AG09309 (cell line): ENCODE measurements around the gene ZNF787.
A peak's percentile ranks its signal among the peaks of the same experiment; 100 is the strongest.

Source experiments
- DNase-seq: peaks from one replicate; pipeline ENCODE4 v3.0.0-alpha.2; 2010; ENCODE audit warnings: low read depth
- H3K4me3 ChIP-seq: 2 replicates; pipeline ENCODE4 v1.5.1; 2011; ENCODE audit warnings: mild to moderate bottlenecking, low read depth, low read length, moderate library complexity; ENCODE audit not compliant: control insufficient read depth
- CTCF ChIP-seq: IDR thresholded peaks from 2 replicates; pipeline ENCODE4 v1.5.1; 2011; ENCODE audit warnings: mild to moderate bottlenecking, low read depth, low read length, inconsistent platforms; ENCODE audit not compliant: insufficient read depth, control insufficient read depth; ENCODE audit errors: missing control alignments

ZNF787 gene

GRCh38 chr19:56124578-56124977 lies 3.5 kb upstream of the ZNF787 start:
- H3K4me3 ChIP-seq, result no peak overlapping the region
- DNase-seq, result no peak
- TF ChIP-seq CTCF, result no peak

GRCh38 chr19:56123266-56123891 lies 2.3 kb upstream of the ZNF787 start:
- no peak for DNase-seq
- no peak overlapping the region for H3K4me3 ChIP-seq
- TF ChIP-seq CTCF, result no peak

- TF ChIP-seq CTCF, result peak; percentile 23
- DNase-seq, result no peak
These were observed 520 bp downstream of the ZNF787 start for GRCh38 chr19:56120371-56121179.

GRCh38 chr19:56120002-56120370 lies 1.1 kb downstream of the ZNF787 start:
- H3K4me3 ChIP-seq, result peak overlapping the region; percentile 58

More at GRCh38 chr19:56120371-56121179, 520 bp downstream of the ZNF787 start:
- H3K4me3 ChIP-seq, result peak overlapping the region; percentile 58

GRCh38 chr19:56119582-56119978 lies 1.5 kb downstream of the ZNF787 start:
- no peak for DNase-seq
- H3K4me3 ChIP-seq, result peak overlapping the region; percentile 58
- no peak for TF ChIP-seq CTCF

More at GRCh38 chr19:56120002-56120370, 1.1 kb downstream of the ZNF787 start:
- DNase-seq, result no peak
- no peak for TF ChIP-seq CTCF

- H3K4me3 ChIP-seq, result peak overlapping the region; percentile 58
- DNase-seq, result no peak
- no peak for TF ChIP-seq CTCF
These were observed 2.2 kb downstream of the ZNF787 start for GRCh38 chr19:56118666-56119581.
